NCI-H2171 (cell line): ENCODE data around the gene TMEM163.

Experiments
- DNase-seq: peaks from one replicate; lab custom pipeline; 2025; lab: John Stamatoyannopoulos, UW

TMEM163 gene

GRCh38 chr2:134457765-134458472, 260.9 kb downstream of the TMEM163 start:
- no peak for DNase-seq

GRCh38 chr2:134457353-134457752, 261.4 kb downstream of the TMEM163 start:
- no peak for DNase-seq

- no peak for DNase-seq
These were observed 263.4 kb downstream of the TMEM163 start for GRCh38 chr2:134455426-134455825.

- no peak for DNase-seq
These were observed 263.9 kb downstream of the TMEM163 start for GRCh38 chr2:134454931-134455330.

- no peak for DNase-seq
These were observed 264.4 kb downstream of the TMEM163 start for GRCh38 chr2:134454426-134454825.

GRCh38 chr2:134453973-134454372, 264.8 kb downstream of the TMEM163 start:
- DNase-seq, result no peak

GRCh38 chr2:134453476-134453875, 265.3 kb downstream of the TMEM163 start:
- DNase-seq, result no peak

- no peak for DNase-seq
These were observed 266.6 kb downstream of the TMEM163 start for GRCh38 chr2:134452042-134452733.

- DNase-seq, result no peak
These were observed 267.5 kb downstream of the TMEM163 start for GRCh38 chr2:134451347-134451630.

GRCh38 chr2:134449751-134450513, 268.9 kb downstream of the TMEM163 start:
- no peak for DNase-seq

- DNase-seq, result no peak
These were observed 269.6 kb downstream of the TMEM163 start for GRCh38 chr2:134449157-134449556.

GRCh38 chr2:134448650-134449049, 270.1 kb downstream of the TMEM163 start:
- no peak for DNase-seq

GRCh38 chr2:134447669-134448068, 271.1 kb downstream of the TMEM163 start:
- DNase-seq, result no peak

- DNase-seq, result peak; percentile 75
These were observed 272.3 kb downstream of the TMEM163 start for GRCh38 chr2:134446383-134447017.

GRCh38 chr2:134445985-134446382, 272.8 kb downstream of the TMEM163 start:
- no peak for DNase-seq

GRCh38 chr2:134445116-134445515, 273.7 kb downstream of the TMEM163 start:
- no peak for DNase-seq

- no peak for DNase-seq
These were observed 274.9 kb downstream of the TMEM163 start for GRCh38 chr2:134443814-134444480.

- DNase-seq, result no peak
These were observed 277.5 kb downstream of the TMEM163 start for GRCh38 chr2:134441153-134441863.

GRCh38 chr2:134440336-134440909, 278.4 kb downstream of the TMEM163 start:
- DNase-seq, result no peak

GRCh38 chr2:134438371-134438770, 280.4 kb downstream of the TMEM163 start:
- no peak for DNase-seq

GRCh38 chr2:134436706-134437105, 282.1 kb downstream of the TMEM163 start:
- no peak for DNase-seq
